Measurements from ENCODE around the gene WNK3.

- TF ChIP-seq CTCF (IDR thresholded peaks at IDR 0.05; ENCODE audit: low read depth, low read length) (no peak), EZH2phosphoT487 (IDR thresholded peaks at IDR 0.05; ENCODE audit: low read depth) (no peak)
Observed at GRCh38 chrX:54281676-54282075, 76.2 kb downstream of the WNK3 start.

Data from OCI-LY3 (cell line).